GM21619 (cell line): Measurements from ENCODE around the gene NUP93.

ENCODE experiments used
- ATAC-seq: cut with Tn5 transposase; IDR thresholded peaks from one replicate; pipeline ENCODE4 v1.9.1; 2021; ENCODE audit not compliant: unreplicated experiment

The NUP93 gene

DNA sequence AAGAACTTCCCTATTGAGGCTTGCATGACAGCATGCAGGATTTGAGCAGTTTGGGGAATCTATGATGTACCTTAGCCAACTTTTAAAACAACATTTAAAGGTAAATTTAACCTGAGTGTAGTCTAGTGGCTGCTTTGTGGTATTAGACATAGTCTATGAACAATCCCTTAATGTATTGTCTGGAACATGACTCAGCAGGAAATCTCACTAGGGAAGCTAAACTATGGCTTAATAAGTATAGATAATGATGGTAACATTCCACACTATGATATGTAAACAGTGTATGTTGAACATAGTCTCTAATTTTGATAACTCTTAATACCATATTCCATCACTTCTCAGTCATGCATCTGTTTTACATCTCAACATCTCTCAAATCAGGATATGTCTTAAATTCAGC lies 83.0 kb downstream of the NUP93 start:
- no peak for ATAC-seq

DNA sequence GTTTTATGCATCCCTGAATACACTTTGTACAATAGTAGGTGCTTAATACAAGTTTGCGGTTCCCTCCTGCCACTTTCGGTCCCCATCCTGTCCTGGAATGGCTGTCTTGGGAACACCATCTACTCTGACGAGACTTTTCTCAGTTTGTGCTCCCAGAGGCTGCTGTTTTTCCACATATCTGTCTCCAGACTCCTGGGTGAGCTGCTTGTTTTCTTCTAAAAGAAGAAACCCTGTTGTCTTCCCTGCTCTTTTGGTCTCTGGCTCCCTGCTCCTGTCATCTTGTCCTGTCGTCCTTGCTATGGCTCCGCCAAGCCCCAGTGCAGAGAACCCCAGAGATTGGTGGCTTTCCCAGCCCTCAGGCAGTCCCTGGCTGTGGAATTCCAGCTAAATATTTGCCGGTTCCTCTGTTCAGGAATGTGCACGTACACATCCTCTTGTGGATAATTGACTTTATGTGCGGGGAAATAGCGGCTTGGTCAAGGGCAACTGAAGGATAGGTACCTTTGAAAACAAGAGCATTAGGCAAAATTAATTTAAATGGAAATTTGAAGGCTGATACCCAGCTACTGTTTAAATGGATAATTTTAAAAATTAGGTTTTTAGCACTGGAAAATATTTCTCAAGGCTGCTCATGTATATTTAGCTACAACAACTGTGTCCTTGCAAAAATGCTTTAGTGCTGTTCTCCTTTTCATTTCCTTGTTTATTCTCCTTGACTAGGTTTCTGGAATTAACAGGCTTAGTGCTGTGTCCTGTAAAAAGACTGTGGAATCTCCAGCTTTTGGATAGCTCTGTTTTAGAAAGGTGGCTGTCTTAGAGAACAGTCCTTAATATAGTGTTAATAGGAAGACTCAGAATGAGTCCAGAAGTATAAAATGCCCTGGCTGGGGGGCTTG lies 84.9 kb downstream of the NUP93 start:
- no peak for ATAC-seq

GRCh38 chr16:56815721-56816120 lies 85.8 kb downstream of the NUP93 start:
- ATAC-seq, result no peak

- ATAC-seq, result no peak
Observed at GRCh38 chr16:56817056-56817455, 87.1 kb downstream of the NUP93 start.

DNA sequence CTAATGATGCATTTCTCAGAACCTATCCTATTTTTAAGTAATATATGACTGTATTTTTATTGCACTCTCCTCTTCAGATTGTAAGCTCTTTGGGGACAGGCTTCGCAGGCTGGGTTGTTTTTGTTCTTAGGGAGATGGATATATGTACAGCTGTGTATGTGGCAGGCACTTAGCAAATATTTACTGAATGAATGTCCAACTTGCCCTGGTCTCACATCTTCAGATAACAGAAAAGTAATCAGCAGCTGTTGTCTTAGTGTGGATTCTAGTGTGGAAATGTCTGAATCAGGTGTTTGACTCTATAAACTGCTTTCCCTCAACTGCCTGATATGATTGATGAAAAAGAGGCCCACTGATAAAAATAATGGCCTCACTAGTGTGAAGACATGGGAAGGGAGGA lies 88.0 kb downstream of the NUP93 start:
- ATAC-seq, result no peak

GRCh38 chr16:56823081-56823733 lies 93.3 kb downstream of the NUP93 start:
- ATAC-seq, result no peak

GRCh38 chr16:56824331-56824730 lies 94.4 kb downstream of the NUP93 start:
- no peak for ATAC-seq

DNA sequence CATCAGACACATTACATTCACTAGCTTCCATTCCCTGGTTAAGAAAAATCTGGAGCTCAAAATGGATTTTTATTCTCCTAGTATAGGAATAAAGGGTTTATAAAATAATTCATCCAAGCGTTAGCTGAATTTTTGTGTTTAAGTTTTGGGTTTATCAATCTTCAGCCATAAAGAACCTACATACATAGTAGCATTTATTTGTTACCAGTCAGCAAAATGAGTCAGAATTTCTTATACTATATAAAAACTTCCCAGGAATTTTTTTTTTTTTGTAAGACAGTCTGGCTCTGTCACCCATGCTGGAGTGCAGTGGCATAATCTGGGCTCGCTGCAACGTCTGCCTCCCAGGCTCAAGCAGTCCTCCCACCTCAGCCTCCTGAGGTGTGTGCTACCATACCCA lies 94.9 kb downstream of the NUP93 start:
- no peak for ATAC-seq

- no peak for ATAC-seq
Observed at GRCh38 chr16:56825826-56826225, 95.9 kb downstream of the NUP93 start.

GRCh38 chr16:56828647-56829046 lies 98.7 kb downstream of the NUP93 start:
- ATAC-seq, result no peak

DNA sequence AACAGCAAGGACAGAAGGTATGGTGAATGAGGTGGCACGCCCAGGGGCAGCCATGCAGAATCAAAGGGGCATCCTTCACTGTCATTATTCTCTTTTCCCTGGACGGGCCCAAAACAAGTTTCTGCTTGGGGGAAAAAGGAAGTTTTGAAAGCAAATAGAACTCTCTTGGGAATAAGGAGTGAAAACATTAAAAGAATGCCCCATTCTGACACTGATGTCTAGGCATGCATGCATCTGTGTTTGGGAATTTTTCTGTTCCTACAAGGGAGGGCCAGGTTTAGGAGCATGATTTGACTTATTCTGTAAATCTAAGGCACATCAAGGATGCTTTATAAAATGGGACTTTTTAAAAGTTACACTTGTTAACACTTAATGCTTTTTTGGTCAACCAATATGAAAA lies 100.7 kb downstream of the NUP93 start:
- ATAC-seq, result no peak

DNA sequence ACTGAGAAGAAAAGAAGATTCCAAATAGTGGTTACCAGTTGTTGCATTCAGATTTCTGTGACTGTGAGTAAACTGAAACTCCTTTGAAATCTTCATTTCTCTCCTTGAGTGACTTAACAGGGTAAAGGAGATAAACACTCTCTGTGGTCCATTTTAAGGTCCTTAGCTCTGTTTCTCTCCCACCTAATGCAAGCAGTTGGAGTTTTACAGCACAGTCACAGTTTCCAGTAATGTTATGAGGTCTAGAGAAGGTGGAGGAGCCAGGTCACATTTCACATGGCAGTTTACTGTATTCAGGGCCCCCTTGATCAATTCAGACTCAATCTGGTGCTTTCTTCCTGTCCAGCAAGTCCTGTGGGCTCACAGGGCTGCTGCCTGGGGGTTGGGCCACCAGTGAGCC lies 102.8 kb downstream of the NUP93 start:
- ATAC-seq, result no peak

- ATAC-seq, result no peak
Observed at GRCh38 chr16:56833243-56833970, 103.5 kb downstream of the NUP93 start.

- no peak for ATAC-seq
Observed at GRCh38 chr16:56835320-56835719, 105.4 kb downstream of the NUP93 start.

DNA sequence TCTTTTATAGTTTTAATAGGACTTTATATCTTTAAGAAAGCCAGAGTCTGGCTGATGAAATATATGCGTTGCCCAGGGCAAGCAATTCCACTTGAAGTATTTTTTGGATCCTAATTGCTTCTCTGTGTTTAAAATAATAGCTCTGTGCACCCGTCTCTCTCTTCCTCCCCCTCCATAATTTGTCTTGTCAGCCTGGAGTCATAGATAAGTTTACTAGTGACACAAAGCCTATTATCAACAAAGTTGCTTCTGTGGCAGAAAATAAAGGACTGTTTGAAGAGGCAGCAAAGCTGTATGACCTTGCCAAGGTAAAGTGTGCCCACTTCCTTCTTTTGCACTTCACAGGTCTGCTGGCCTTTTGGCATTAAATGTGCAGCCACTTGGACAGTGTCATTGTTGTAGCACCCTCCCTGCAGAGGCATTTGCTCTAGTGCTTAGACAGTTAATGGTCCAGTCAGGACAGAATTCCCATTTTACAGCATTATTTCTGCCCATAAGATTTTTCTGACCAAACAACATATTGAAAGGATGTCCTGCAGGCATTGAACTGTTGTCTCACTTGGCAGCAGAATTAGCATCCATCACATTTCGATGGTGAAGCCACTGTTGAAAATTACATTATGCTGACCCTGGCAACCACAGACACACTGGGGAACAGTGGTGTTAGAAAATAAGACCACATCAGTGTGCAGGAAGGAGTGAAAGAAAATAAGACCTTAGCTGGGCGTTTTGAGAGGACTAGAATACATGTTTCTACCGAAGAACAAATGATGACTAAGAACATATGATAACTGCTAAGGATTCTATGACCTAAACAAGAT lies 106.7 kb downstream of the NUP93 start:
- no peak for ATAC-seq

- ATAC-seq, result no peak
Observed at GRCh38 chr16:56838622-56839337, 108.9 kb downstream of the NUP93 start.

DNA sequence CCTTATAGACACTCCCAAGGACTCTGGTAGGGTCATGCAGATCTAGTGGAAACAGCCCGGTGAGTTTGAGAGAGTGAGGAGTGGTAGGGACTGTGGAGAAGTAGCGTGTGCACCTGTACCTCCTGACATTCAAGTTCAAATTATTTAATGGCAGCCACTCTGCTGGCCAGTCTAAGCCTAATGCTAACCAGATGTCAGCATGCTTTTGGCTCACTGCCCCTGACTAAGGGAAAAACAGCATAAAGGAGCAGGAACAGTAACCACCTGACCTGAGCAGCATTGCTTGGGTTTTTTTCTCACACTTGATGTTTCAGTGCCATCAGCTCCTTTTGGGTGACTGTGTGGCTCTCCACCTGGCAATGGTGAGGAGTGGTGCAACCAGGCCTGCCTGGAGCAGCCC lies 111.3 kb downstream of the NUP93 start:
- no peak for ATAC-seq

- no peak for ATAC-seq
Observed at GRCh38 chr16:56841659-56842058, 111.7 kb downstream of the NUP93 start.

GRCh38 chr16:56842133-56842532 lies 112.2 kb downstream of the NUP93 start:
- no peak for ATAC-seq

- no peak for ATAC-seq
Observed at GRCh38 chr16:56844056-56844455, 114.1 kb downstream of the NUP93 start.
